ENCODE data around the gene CD2. TPM values are rescaled to one million over a fixed set of nuclear protein-coding genes. Genes with fewer than 3 reads are reported as not detected.

CD2 gene
- total and polyA plus RNA-seq, 2 of the 8 experiments (the other 6 are each of a cell fraction or from before 2014, with no cell fraction given), result not detected

GRCh38 chr1:116775116-116775752 lies 21.0 kb downstream of the CD2 start:
- Histone ChIP-seq H4K20me1 (replicated peaks in 1 of 2; ENCODE audit: control insufficient read depth in 1 of 2, insufficient read depth in 2 of 2, low read length in 2 of 2) (no peaks in the 10 kb centered on the region), H2AK5ac (ENCODE audit: low read depth, low read length) (no peak overlapping the region), H4K8ac (ENCODE audit: extremely low read depth, insufficient read depth, low read length) (no peak overlapping the region), H3K23me2 (ENCODE audit: low read depth, low read length) (no peaks in the 10 kb centered on the region), H2BK5ac (ENCODE audit: low read depth, low read length) (no peak overlapping the region), H4K91ac (replicated peaks; ENCODE audit: insufficient read length, low read length) (no peak overlapping the region), H3K23ac (ENCODE audit: insufficient read length) (no peak overlapping the region), H3K14ac (ENCODE audit: insufficient read length) (no peak overlapping the region), H2BK12ac (ENCODE audit: low read depth, low read length) (no peak overlapping the region), H3K18ac (ENCODE audit: extremely low read depth, low read length) (no peak overlapping the region), H3K79me1 (ENCODE audit: low read depth, low read length) (no peaks in the 10 kb centered on the region), H3K4ac (replicated peaks; ENCODE audit: insufficient read length, low read depth, low read length) (no peak overlapping the region), H2AFZ (ENCODE audit: low read length) (no peak overlapping the region), H2BK20ac (ENCODE audit: low read length) (no peak overlapping the region), H3K4me1 (replicated peaks in 1 of 4; ENCODE audit: control insufficient read depth in 3 of 4, insufficient read depth in 4 of 4, low read length in 3 of 4) (no peaks in the 10 kb centered on the region), H2BK15ac (ENCODE audit: low read length) (no peak overlapping the region), H2BK120ac (replicated peaks; ENCODE audit: low read depth, low read length) (no peak overlapping the region), H4K5ac (ENCODE audit: insufficient read length, low read depth, low read length) (no peak overlapping the region), H3K4me3 (ENCODE audit: extremely low read depth in 1 of 4, insufficient read depth in 2 of 4, low read depth in 3 of 4, low read length in 4 of 4) (no peak overlapping the region), H3K9me3 (ENCODE audit: insufficient read depth in 2 of 2, low read depth in 1 of 2, low read length in 1 of 2) (no peaks in the 10 kb centered on the region), H3K27ac (ENCODE audit: low read depth, low read length) (no peak overlapping the region), H3K9ac (replicated peaks in 1 of 4; ENCODE audit: extremely low read depth in 1 of 4, low read depth in 3 of 4, low read length in 3 of 4) (no peak overlapping the region; a peak in 1 of 7 replicates), H3K79me2 (ENCODE audit: control insufficient read depth in 1 of 2, insufficient read depth in 2 of 2, low read length in 2 of 2) (no peaks in the 10 kb centered on the region), H3K56ac (replicated peaks; ENCODE audit: insufficient read length, low read depth, low read length) (no peak overlapping the region), H3K36me3 (ENCODE audit: control insufficient read depth in 2 of 4, insufficient read depth in 4 of 4, low read length in 3 of 4) (no peaks in the 10 kb centered on the region), H3K4me2 (ENCODE audit: insufficient read depth in 1 of 2, low read depth in 2 of 2, low read length in 2 of 2) (no peak overlapping the region), H3K27me3 (replicated peaks in 1 of 4; ENCODE audit: control insufficient read depth in 3 of 4, extremely low read depth in 1 of 4, insufficient read depth in 3 of 4, low read length in 3 of 4) (no peaks in the 10 kb centered on the region)
- no peak for TF ChIP-seq SP4 (IDR thresholded peaks at IDR 0.05; ENCODE audit: low read length)
- no peak for TF ChIP-seq NANOG (IDR thresholded peaks at IDR 0.05; ENCODE audit: insufficient read depth, low read depth, low read length, poor library complexity, severe bottlenecking)
- TF ChIP-seq YY1 (IDR thresholded peaks at IDR 0.05; ENCODE audit: low read depth, low read length), result no peak
- no peak for TF ChIP-seq TBP (IDR thresholded peaks at IDR 0.05; ENCODE audit: low read depth, low read length)
- no peak for TF ChIP-seq SUZ12 (IDR thresholded peaks at IDR 0.05; ENCODE audit: low read length)
- CTCF ChIA-PET (ENCODE audit: partially characterized antibody), result interaction anchor here (1.1 to 5.4 kb wide), 2 partner anchors 10 to 12 kb away, joined by 3 to 47 read pairs; no protein-coding TSS in a partner anchor
- DNase-seq (ENCODE audit: low read depth in 1 of 2, low spot score in 2 of 2), result peak in 1 of 2 experiments; percentile 41
- no peak for FAIRE-seq
- POLR2A ChIA-PET (ENCODE audit: partially characterized antibody), result no interaction called here
- WGBS, 2 experiments (ENCODE audit: extremely low coverage in 1 of 2, insufficient coverage in 1 of 2, insufficient read length in 1 of 2, insufficient replicate concordance in 2 of 2, low coverage in 1 of 2, low lambda C conversion rate in 2 of 2, missing lambda C conversion rate in 1 of 2), result 92% methylated on average over 29 of the region's 29 CpGs; no CpG with 5 or more reads in 1 of the 2 experiments

All from H1 (cell line).